Neural progenitor cell (in vitro differentiated cells): Measurements from ENCODE around the gene ENAH.

ENCODE experiments used
- CTCF ChIP-seq: fragments of 200-600 bp; sonication (generic); IDR thresholded peaks from 2 replicates; pipeline ENCODE4 v1.5.1; 2017; ENCODE audit warnings: antibody characterized with exemption, mild to moderate bottlenecking
- EZH2 ChIP-seq: fragments of 200-600 bp; sonication (generic); IDR thresholded peaks from 2 replicates; pipeline ENCODE4 v1.6.1; 2017; ENCODE audit warnings: antibody characterized with exemption, mild to moderate bottlenecking, moderate library complexity

GRCh38 chr1:225448146-225448805 lies 204.6 kb downstream of the ENAH start:
- no peak for TF ChIP-seq CTCF
- no peak for TF ChIP-seq EZH2
